Osteoblast (primary cell): ENCODE measurements around the gene ADAMTS2. TPM values are rescaled to one million over a fixed set of nuclear protein-coding genes. Genes with fewer than 3 reads are reported as not detected.

ENCODE experiments used
- DNase-seq: peaks from one replicate; pipeline ENCODE4 v3.0.0; 2011; ENCODE audit warnings: low spot score, mixed read lengths; ENCODE audit not compliant: insufficient read length; ENCODE audit errors: missing footprints
- H2AFZ ChIP-seq: 2 replicates; pipeline ENCODE4 v1.6.0; 2011; ENCODE audit warnings: mild to moderate bottlenecking, low read length
- H3K27ac ChIP-seq: 2 replicates; pipeline ENCODE4 v1.5.1; 2011; ENCODE audit warnings: mild to moderate bottlenecking, low read depth, low read length, moderate library complexity
- H3K27me3 ChIP-seq: 2 replicates; pipeline ENCODE4 v1.6.0; 2012; ENCODE audit warnings: mild to moderate bottlenecking, control low read depth, inconsistent platforms, low read length, moderate library complexity; ENCODE audit not compliant: insufficient read depth
- H3K36me3 ChIP-seq: 2 replicates; pipeline ENCODE4 v1.5.1; 2011; ENCODE audit warnings: mild to moderate bottlenecking, low read length, control low read depth, moderate library complexity; ENCODE audit not compliant: insufficient read depth
- H3K4me1 ChIP-seq: 2 replicates; pipeline ENCODE4 v1.5.1; 2011; ENCODE audit warnings: mild to moderate bottlenecking, low read length, control low read depth, moderate library complexity; ENCODE audit not compliant: insufficient read depth
- H3K4me2 ChIP-seq: 2 replicates; pipeline ENCODE4 v1.6.0; 2011; ENCODE audit warnings: mild to moderate bottlenecking, low read length; ENCODE audit not compliant: insufficient read depth
- H3K4me3 ChIP-seq: fragments of 200-600 bp; sonication (generic); 3 replicates; pipeline ENCODE4 v1.5.1; 2012; ENCODE audit warnings: mild to moderate bottlenecking, low read length, inconsistent platforms; ENCODE audit not compliant: insufficient read depth
- H3K79me2 ChIP-seq: 2 replicates; pipeline ENCODE4 v1.6.0; 2012; ENCODE audit warnings: mild to moderate bottlenecking, low read length, control low read depth, inconsistent platforms; ENCODE audit not compliant: insufficient read depth
- H3K9me3 ChIP-seq: 2 replicates; pipeline ENCODE4 v1.5.1; 2011; ENCODE audit warnings: low read depth, low read length, control low read depth
- H4K20me1 ChIP-seq: 2 replicates; pipeline ENCODE4 v1.6.0; 2012; ENCODE audit warnings: mild to moderate bottlenecking, low read length, control low read depth; ENCODE audit not compliant: insufficient read depth
- total RNA-seq: library from RNA; depleted of rRNA; stranded (reverse); fragments of >200 nt; gene quantifications from 2 replicates; pipeline ENCODE4 v1.2.3, GENCODE V29; 2012
- TF ChIP-seq, protein P1 (sequence below): IDR thresholded peaks from 2 replicates; pipeline ENCODE4 v1.5.1; 2011; ENCODE audit warnings: mild to moderate bottlenecking, low read depth, low read length, moderate library complexity; ENCODE audit errors: extremely low read depth

Gene ADAMTS2
- total RNA-seq, 1 donor: 144 TPM

DNA sequence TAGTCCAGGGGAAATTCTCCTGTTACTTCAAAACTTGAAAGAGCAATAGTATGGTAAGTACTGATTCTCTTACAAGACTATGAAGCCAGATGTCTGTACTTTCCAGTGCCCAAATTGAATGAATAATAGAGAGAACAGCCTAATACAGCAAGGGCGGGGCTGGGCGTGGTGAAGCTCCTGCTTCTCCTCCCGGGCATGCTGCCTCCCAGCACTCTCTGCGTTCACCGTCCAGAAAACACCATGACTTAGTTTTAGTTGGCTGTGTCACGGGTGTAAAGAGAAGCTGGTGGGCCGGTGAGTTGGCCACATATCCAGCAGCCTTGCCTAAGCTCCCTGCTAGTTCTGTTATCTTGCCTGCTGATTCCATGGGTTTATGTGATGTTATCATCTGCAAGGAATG, 40.7 kb upstream of the ADAMTS2 start:
- Histone ChIP-seq H3K4me2 (no peak overlapping the region), H3K27me3 (no peaks in the 10 kb centered on the region), H3K9me3 (peaks cover 5% of the 10 kb centered on the region), H3K79me2 (no peaks in the 10 kb centered on the region), H3K36me3 (no peaks in the 10 kb centered on the region), H3K4me1 (no peaks in the 10 kb centered on the region), H3K27ac (no peak overlapping the region), H2AFZ (no peak overlapping the region), H3K4me3 (no peak overlapping the region), H4K20me1 (no peaks in the 10 kb centered on the region)
- DNase-seq: peak; percentile 31
- TF ChIP-seq, protein P1, sequence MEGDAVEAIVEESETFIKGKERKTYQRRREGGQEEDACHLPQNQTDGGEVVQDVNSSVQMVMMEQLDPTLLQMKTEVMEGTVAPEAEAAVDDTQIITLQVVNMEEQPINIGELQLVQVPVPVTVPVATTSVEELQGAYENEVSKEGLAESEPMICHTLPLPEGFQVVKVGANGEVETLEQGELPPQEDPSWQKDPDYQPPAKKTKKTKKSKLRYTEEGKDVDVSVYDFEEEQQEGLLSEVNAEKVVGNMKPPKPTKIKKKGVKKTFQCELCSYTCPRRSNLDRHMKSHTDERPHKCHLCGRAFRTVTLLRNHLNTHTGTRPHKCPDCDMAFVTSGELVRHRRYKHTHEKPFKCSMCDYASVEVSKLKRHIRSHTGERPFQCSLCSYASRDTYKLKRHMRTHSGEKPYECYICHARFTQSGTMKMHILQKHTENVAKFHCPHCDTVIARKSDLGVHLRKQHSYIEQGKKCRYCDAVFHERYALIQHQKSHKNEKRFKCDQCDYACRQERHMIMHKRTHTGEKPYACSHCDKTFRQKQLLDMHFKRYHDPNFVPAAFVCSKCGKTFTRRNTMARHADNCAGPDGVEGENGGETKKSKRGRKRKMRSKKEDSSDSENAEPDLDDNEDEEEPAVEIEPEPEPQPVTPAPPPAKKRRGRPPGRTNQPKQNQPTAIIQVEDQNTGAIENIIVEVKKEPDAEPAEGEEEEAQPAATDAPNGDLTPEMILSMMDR: no peak

DNA sequence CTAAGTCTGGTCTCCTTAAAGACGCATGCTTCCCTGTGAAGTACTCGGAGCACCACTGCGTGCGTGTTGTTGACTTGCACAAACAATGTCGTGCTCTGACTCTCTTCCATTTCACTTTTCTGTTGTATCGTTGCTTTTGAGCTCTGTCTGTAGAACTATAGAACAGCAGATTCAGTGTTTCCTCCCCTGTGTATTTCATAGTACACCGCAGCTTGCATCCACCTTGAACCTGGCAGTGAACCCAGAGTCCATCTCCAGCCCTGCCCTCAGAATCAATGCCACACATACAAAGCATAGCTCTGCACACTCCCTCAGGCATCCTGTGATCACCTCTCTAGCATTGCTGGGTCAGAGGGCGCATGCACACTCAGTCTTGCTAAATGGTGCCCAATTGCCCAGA, 37.2 kb upstream of the ADAMTS2 start:
- Histone ChIP-seq H4K20me1 (no peaks in the 10 kb centered on the region), H2AFZ (no peak overlapping the region), H3K79me2 (no peaks in the 10 kb centered on the region), H3K9me3 (no peaks in the 10 kb centered on the region), H3K27ac (no peak overlapping the region), H3K36me3 (no peaks in the 10 kb centered on the region), H3K4me1 (peaks cover 22% of the 10 kb centered on the region), H3K4me2 (no peak overlapping the region), H3K27me3 (no peaks in the 10 kb centered on the region), H3K4me3 (no peak overlapping the region)
- TF ChIP-seq, protein P1: no peak
- peak; percentile 36 for DNase-seq

DNA sequence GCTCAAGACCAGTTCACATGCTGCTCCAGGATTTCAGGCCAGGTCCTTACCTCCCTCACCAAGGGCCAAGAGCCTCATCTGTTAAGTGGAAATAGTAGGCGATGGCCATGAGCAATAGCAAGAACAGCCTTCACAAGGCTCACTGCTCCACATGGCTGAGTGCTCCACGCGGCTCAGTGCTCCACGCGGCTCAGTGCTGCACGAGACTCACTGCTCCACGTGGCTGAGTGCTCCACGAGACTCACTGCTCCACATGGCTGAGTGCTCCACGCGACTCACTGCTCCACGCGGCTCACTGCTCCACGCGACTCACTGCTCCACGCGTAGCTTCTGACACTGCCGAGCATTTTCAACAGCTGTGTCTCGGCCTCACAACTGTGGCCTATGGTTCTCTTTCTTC, 36.4 kb upstream of the ADAMTS2 start:
- Histone ChIP-seq H3K4me1 (peaks cover 30% of the 10 kb centered on the region), H3K36me3 (no peaks in the 10 kb centered on the region), H3K79me2 (no peaks in the 10 kb centered on the region), H4K20me1 (no peaks in the 10 kb centered on the region), H3K27ac (no peak overlapping the region), H2AFZ (no peak overlapping the region), H3K27me3 (no peaks in the 10 kb centered on the region), H3K4me3 (no peak overlapping the region), H3K4me2 (no peak overlapping the region), H3K9me3 (no peaks in the 10 kb centered on the region)
- TF ChIP-seq, protein P1: no peak
- peak; percentile 21 for DNase-seq

DNA sequence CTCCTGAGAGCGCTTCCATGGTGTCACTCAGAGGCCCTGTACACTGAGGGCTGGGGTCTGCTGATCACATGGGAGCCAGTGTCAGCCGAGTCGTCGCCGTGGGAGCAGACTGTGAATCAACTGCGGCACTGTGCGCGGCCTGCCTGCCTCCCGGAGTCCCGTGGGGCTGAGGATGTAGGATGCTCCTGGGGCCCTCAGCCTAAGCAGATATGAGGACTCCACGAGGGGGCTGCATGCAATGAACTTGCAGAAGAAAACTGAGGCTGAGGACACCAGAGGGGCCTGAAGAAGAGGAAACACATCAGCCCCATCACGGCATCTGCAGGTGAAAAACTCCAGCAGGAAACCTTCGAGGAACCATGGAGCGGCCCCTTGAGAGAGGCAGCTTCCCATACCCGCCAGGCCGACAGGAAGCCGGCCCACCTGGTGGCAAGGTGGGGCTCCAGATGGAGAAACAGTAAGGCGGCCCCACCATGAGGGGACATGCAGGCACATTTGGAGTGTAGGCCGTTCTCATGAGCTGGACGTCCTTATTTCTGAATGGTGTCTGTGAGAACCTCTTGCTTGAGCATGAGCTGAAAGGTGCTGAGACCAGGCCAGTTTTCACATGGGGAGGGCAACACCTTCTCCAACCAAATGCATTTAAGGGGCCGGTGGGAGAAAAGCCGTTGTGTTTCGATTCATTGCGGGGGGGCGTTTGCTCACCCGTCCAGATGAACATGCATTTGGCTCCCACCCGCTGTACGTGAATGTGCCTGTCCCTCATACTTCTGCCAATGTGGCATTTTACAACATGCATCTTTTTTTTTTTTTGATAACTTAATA, 35.2 kb upstream of the ADAMTS2 start:
- H3K36me3 ChIP-seq: no peaks in the 10 kb centered on the region
- no peak overlapping the region for H3K4me2 ChIP-seq
- H3K79me2 ChIP-seq: no peaks in the 10 kb centered on the region
- H2AFZ ChIP-seq: no peak overlapping the region
- no peaks in the 10 kb centered on the region for H3K9me3 ChIP-seq
- no peak overlapping the region for H3K27ac ChIP-seq
- H3K27me3 ChIP-seq: no peaks in the 10 kb centered on the region
- DNase-seq: peak; percentile 53
- TF ChIP-seq, protein P1: no peak
- no peak overlapping the region for H3K4me3 ChIP-seq
- no peaks in the 10 kb centered on the region for H4K20me1 ChIP-seq
- peaks cover 30% of the 10 kb centered on the region for H3K4me1 ChIP-seq
